WTC11 (cell line): ENCODE measurements around the gene LNX1. TPM values are rescaled to one million over a fixed set of nuclear protein-coding genes. Genes with fewer than 3 reads are reported as not detected.

Experiments used
- ATAC-seq: fragments of 200-7000 bp; cut with Tn5 transposase; 2 replicates; pipeline ENCODE4 v1.10.0; 2021; ENCODE audit warnings: mild to moderate bottlenecking, moderate library complexity
- CTCF ChIA-PET: fragments of 300-600 bp; sonication (Branson Sonifier 250); formaldehyde crosslinking; loops from one replicate; lab custom pipeline; 2021; ENCODE audit warnings: antibody characterized with exemption; lab: Charles Lee
- POLR2A ChIA-PET: fragments of 350-600 bp; sonication (Branson Sonifier 250); formaldehyde crosslinking; loops from one replicate; lab custom pipeline; 2021; ENCODE audit warnings: antibody characterized with exemption; lab: Charles Lee
- DNase-seq: peaks from one replicate; pipeline ENCODE4 v3.0.0; 2021; ENCODE audit warnings: low spot score
- H3K27ac Mint-ChIP-seq: 2 replicates; pipeline ENCODE4 v1.8.0; 2021; ENCODE audit warnings: mixed read lengths
- H3K27me3 Mint-ChIP-seq: 2 replicates; pipeline ENCODE4 v1.8.0; 2021; ENCODE audit warnings: low read depth, mild to moderate bottlenecking, moderate library complexity, mixed read lengths
- H3K36me3 Mint-ChIP-seq: 2 replicates; pipeline ENCODE4 v1.8.0; 2021; ENCODE audit warnings: mixed read lengths
- H3K4me1 Mint-ChIP-seq: 2 replicates; pipeline ENCODE4 v1.8.0; 2022; ENCODE audit warnings: mixed read lengths
- H3K4me3 Mint-ChIP-seq: 2 replicates; pipeline ENCODE4 v1.8.0; 2021; ENCODE audit warnings: mild to moderate bottlenecking, moderate library complexity, mixed read lengths
- H3K9me3 Mint-ChIP-seq: 2 replicates; pipeline ENCODE4 v1.8.0; 2021; ENCODE audit warnings: mixed read lengths
- ARID4B ChIP-seq: sonication (generic); formaldehyde crosslinking; IDR thresholded peaks from 2 replicates; pipeline ENCODE4 v1.8.0; 2023; ENCODE audit warnings: missing genetic modification reagents, mild to moderate bottlenecking, borderline replicate concordance
- ETV6 ChIP-seq: sonication (generic); formaldehyde crosslinking; IDR thresholded peaks from 2 replicates; pipeline ENCODE4 v1.8.1; 2022; ENCODE audit warnings: mild to moderate bottlenecking, missing genetic modification reagents
- FOXJ3 ChIP-seq: sonication (generic); formaldehyde crosslinking; IDR thresholded peaks from 2 replicates; pipeline ENCODE4 v1.9.0; 2021; ENCODE audit warnings: missing genetic modification reagents, mild to moderate bottlenecking, borderline replicate concordance
- FOXP1 ChIP-seq: sonication (generic); formaldehyde crosslinking; IDR thresholded peaks from 2 replicates; pipeline ENCODE4 v1.8.0; 2022; ENCODE audit warnings: missing genetic modification reagents, mild to moderate bottlenecking, moderate library complexity, borderline replicate concordance
- FOXP4 ChIP-seq: sonication (generic); formaldehyde crosslinking; IDR thresholded peaks from 2 replicates; pipeline ENCODE4 v1.8.0; 2022; ENCODE audit warnings: mild to moderate bottlenecking, missing genetic modification reagents
- HMGXB4 ChIP-seq: sonication (generic); formaldehyde crosslinking; IDR thresholded peaks from 2 replicates; pipeline ENCODE4 v1.8.1; 2023; ENCODE audit warnings: mild to moderate bottlenecking, moderate library complexity, missing genetic modification reagents
- JAZF1 ChIP-seq: fragments of 250-450 bp; sonication (Bioruptor Pico); IDR thresholded peaks from 2 replicates; pipeline ENCODE4 v1.9.0; 2021; ENCODE audit warnings: moderate library complexity, mild to moderate bottlenecking, inconsistent platforms
- KAT7 ChIP-seq: sonication (generic); formaldehyde crosslinking; IDR thresholded peaks from 2 replicates; pipeline ENCODE4 v1.8.1; 2023; ENCODE audit warnings: missing genetic modification reagents, mild to moderate bottlenecking, borderline replicate concordance
- MLX ChIP-seq: sonication (generic); formaldehyde crosslinking; IDR thresholded peaks from 2 replicates; pipeline ENCODE4 v1.8.1; 2023; ENCODE audit warnings: mild to moderate bottlenecking, missing genetic modification reagents, moderate library complexity
- NR2C2 ChIP-seq: sonication (generic); formaldehyde crosslinking; IDR thresholded peaks from 2 replicates; pipeline ENCODE4 v1.8.0; 2022; ENCODE audit warnings: mild to moderate bottlenecking, missing genetic modification reagents
- PRDM15 ChIP-seq: sonication (generic); formaldehyde crosslinking; IDR thresholded peaks from 2 replicates; pipeline ENCODE4 v1.8.0; 2022; ENCODE audit warnings: missing genetic modification reagents
- PREB ChIP-seq: sonication (generic); formaldehyde crosslinking; IDR thresholded peaks from 2 replicates; pipeline ENCODE4 v1.8.1; 2022; ENCODE audit warnings: mild to moderate bottlenecking, missing genetic modification reagents, moderate library complexity, borderline replicate concordance
- STAT6 ChIP-seq: sonication (generic); formaldehyde crosslinking; conservative IDR thresholded peaks from 2 replicates; pipeline ENCODE4 v1.8.1; 2023; ENCODE audit warnings: mild to moderate bottlenecking, low read depth, missing genetic modification reagents, moderate library complexity
- ZMAT4 ChIP-seq: fragments of 250-450 bp; sonication (Bioruptor Pico); IDR thresholded peaks from 2 replicates; pipeline ENCODE4 v1.9.0; 2021; ENCODE audit warnings: mild to moderate bottlenecking
- ZNF532 ChIP-seq: fragments of 250-450 bp; sonication (Bioruptor Pico); IDR thresholded peaks from 2 replicates; pipeline ENCODE4 v1.9.0; 2021; ENCODE audit warnings: mild to moderate bottlenecking, borderline replicate concordance
- total RNA-seq: library from RNA; stranded (reverse); gene quantifications from 3 replicates; pipeline ENCODE4 v1.2.3, GENCODE V29; 2021

Gene LNX1
- total RNA-seq, 1 experiment from 2014 or later: 5.9 TPM

GRCh38 chr4:53494851-53495250 lies 96.4 kb downstream of the LNX1 start:
- Mint-ChIP-seq H3K27ac (no peak overlapping the region), H3K4me3 (no peak overlapping the region), H3K27me3 (no peaks in the 10 kb centered on the region), H3K4me1 (peaks cover 32% of the 10 kb centered on the region), H3K36me3 (no peaks in the 10 kb centered on the region), H3K9me3 (no peaks in the 10 kb centered on the region)
- no peak for DNase-seq
- TF ChIP-seq FOXJ3 (CRISPR knock-in tag) (no peak), STAT6 (CRISPR knock-in tag) (no peak), ARID4B (CRISPR knock-in tag) (no peak), ETV6 (CRISPR knock-in tag) (no peak), KAT7 (CRISPR knock-in tag) (no peak), PREB (no peak), FOXP4 (CRISPR knock-in tag) (no peak), ZNF532 (CRISPR knock-in tag) (no peak), PRDM15 (no peak), NR2C2 (CRISPR knock-in tag) (no peak), FOXP1 (CRISPR knock-in tag) (no peak), JAZF1 (CRISPR knock-in tag) (no peak), ZMAT4 (CRISPR knock-in tag) (no peak), HMGXB4 (CRISPR knock-in tag) (no peak), MLX (CRISPR knock-in tag) (no peak)
- ATAC-seq: no peak
- CTCF ChIA-PET: no interaction called here
- POLR2A ChIA-PET: no interaction called here
